Stimulated activated CD8-positive, alpha-beta memory T cell treated with anti-CD3 and anti-CD28 coated beads, Interleukin-4, amount 100 ng/mL, for 24 hours (primary cell): Measurements from ENCODE around the gene TOP2B.

Experiments
- DNase-seq: peaks from one replicate; pipeline ENCODE4 v3.0.0-alpha.2; 2020; ENCODE audit warnings: low read depth

TOP2B gene

GRCh38 chr3:25557694-25558093, 107.0 kb downstream of the TOP2B start:
- no peak for DNase-seq

- no peak for DNase-seq
Measured at GRCh38 chr3:25556447-25556846, 108.3 kb downstream of the TOP2B start.

- no peak for DNase-seq
Measured at GRCh38 chr3:25555695-25556437, 108.8 kb downstream of the TOP2B start.

- no peak for DNase-seq
Measured at GRCh38 chr3:25554376-25554775, 110.3 kb downstream of the TOP2B start.

- no peak for DNase-seq
Measured at GRCh38 chr3:25552251-25552650, 112.5 kb downstream of the TOP2B start.

GRCh38 chr3:25548836-25549235, 115.9 kb downstream of the TOP2B start:
- DNase-seq, result no peak

GRCh38 chr3:25547943-25548674, 116.6 kb downstream of the TOP2B start:
- no peak for DNase-seq
